B cell (primary cell): ENCODE data around the gene ILF3. TPM values are rescaled to one million over a fixed set of nuclear protein-coding genes. Genes with fewer than 3 reads are reported as not detected.
A peak's percentile ranks its signal among the peaks of the same experiment; 100 is the strongest.

Experiments used
- ATAC-seq: fragments of 200-7000 bp; cut with Tn5 transposase; one replicate; pipeline ENCODE4 v1.10.0; 2021; ENCODE audit warnings: low read depth, mild to moderate bottlenecking, moderate number of reproducible peaks, moderate library complexity
- CTCF ChIA-PET: fragments of 350-600 bp; sonication (Branson Sonifier 250); formaldehyde crosslinking; loops from one replicate; lab custom pipeline; 2021; ENCODE audit warnings: antibody characterized with exemption, inconsistent platforms; lab: Charles Lee
- POLR2A ChIA-PET: fragments of 350-600 bp; sonication (Branson Sonifier 250); formaldehyde crosslinking; loops from one replicate; lab custom pipeline; 2021; ENCODE audit warnings: antibody characterized with exemption; lab: Charles Lee
- DNase-seq: peaks from one replicate; pipeline ENCODE4 v3.0.0; 2013
- H2AFZ ChIP-seq: 2 replicates; pipeline ENCODE4 v1.6.1; 2012; ENCODE audit warnings: mild to moderate bottlenecking, low read depth, low read length; ENCODE audit not compliant: insufficient read depth, poor library complexity, severe bottlenecking
- H3K27ac ChIP-seq, 2 donors: 1 replicate in 1 of 2; 2 replicates in 1 of 2; pipeline ENCODE4 v1.5.1; 2012 to 2013; ENCODE audit warnings: low read length in 2 of 2, mild to moderate bottlenecking in 2 of 2, moderate library complexity in 1 of 2
- H3K27me3 ChIP-seq, 4 experiments: fragments of 200-600 bp in 1 of 4; sonication (generic) in 1 of 4; replicated peaks in 1 of 4; 1 replicate in 2 of 4; 2 replicates in 2 of 4; pipeline versions ENCODE4 v1.6.1 to v1.7.0; 2013 to 2016; ENCODE audit warnings: low read length in 3 of 4, mild to moderate bottlenecking in 2 of 4, mixed read lengths in 1 of 4, moderate library complexity in 1 of 4; ENCODE audit not compliant: insufficient read depth in 4 of 4, control insufficient read depth in 3 of 4; ENCODE audit errors: control extremely low read depth in 1 of 4
- H3K36me3 ChIP-seq, 2 experiments: replicated peaks in 1 of 2; 1 replicate in 1 of 2; 2 replicates in 1 of 2; pipeline versions ENCODE4 v1.6.1 to v1.7.1; 2013; ENCODE audit warnings: low read length in 1 of 2; ENCODE audit not compliant: insufficient read depth in 2 of 2, control insufficient read depth in 1 of 2; ENCODE audit errors: control extremely low read depth in 1 of 2, extremely low read depth in 1 of 2
- H3K4me1 ChIP-seq, 2 donors: fragments of 200-600 bp in 1 of 2; sonication (generic) in 1 of 2; 1 replicate in 1 of 2; 2 replicates in 1 of 2; pipeline versions ENCODE4 v1.5.1 to v1.6.1; 2013 to 2017; ENCODE audit warnings: low read length in 2 of 2; ENCODE audit not compliant: control insufficient read depth in 2 of 2, insufficient read depth in 2 of 2
- H3K4me2 ChIP-seq: replicated peaks from 2 replicates; pipeline ENCODE3; 2012; ENCODE audit warnings: mild to moderate bottlenecking, low read depth, low read length; ENCODE audit not compliant: poor library complexity, severe bottlenecking
- H3K4me3 ChIP-seq, 5 experiments: fragments of 200-600 bp in 1 of 5; sonication (generic) in 1 of 5; 1 replicate in 3 of 5; 2 replicates in 2 of 5; pipeline versions ENCODE4 v1.5.1 to v1.7.0; 2011 to 2016; ENCODE audit warnings: low read length in 4 of 5, mild to moderate bottlenecking in 4 of 5, low read depth in 2 of 5, control low read depth in 1 of 5, moderate library complexity in 1 of 5; ENCODE audit not compliant: insufficient read depth in 1 of 5; ENCODE audit errors: control extremely low read depth in 1 of 5, extremely low read depth in 1 of 5
- H3K79me2 ChIP-seq: fragments of 200-600 bp; sonication (generic); one replicate; pipeline ENCODE4 v1.6.0; 2016; ENCODE audit warnings: low read length; ENCODE audit not compliant: control insufficient read depth, insufficient read depth
- H3K9ac ChIP-seq: fragments of 200-600 bp; sonication (generic); 2 replicates; pipeline ENCODE4 v1.6.1; 2017; ENCODE audit warnings: mild to moderate bottlenecking, low read length, moderate library complexity
- H3K9me3 ChIP-seq, 3 donors: one replicate each; pipeline versions ENCODE4 v1.6.1 to v1.7.1; 2013; ENCODE audit warnings: low read length in 2 of 3; ENCODE audit not compliant: control insufficient read depth in 2 of 3, insufficient read depth in 1 of 3; ENCODE audit errors: control extremely low read depth in 1 of 3
- H4K20me1 ChIP-seq: 2 replicates; pipeline ENCODE4 v1.6.0; 2012; ENCODE audit warnings: mild to moderate bottlenecking, low read length; ENCODE audit not compliant: insufficient read depth, control insufficient read depth, poor library complexity, severe bottlenecking
- H3K27ac Mint-ChIP-seq: one replicate; pipeline ENCODE4 v1.8.0; 2021; ENCODE audit warnings: mixed read lengths
- H3K27me3 Mint-ChIP-seq: one replicate; pipeline ENCODE4 v1.8.0; 2021; ENCODE audit warnings: mixed read lengths
- H3K4me1 Mint-ChIP-seq: one replicate; pipeline ENCODE4 v1.8.0; 2021; ENCODE audit warnings: mixed read lengths
- H3K4me3 Mint-ChIP-seq: one replicate; pipeline ENCODE4 v1.8.0; 2021; ENCODE audit warnings: mixed read lengths
- H3K9me3 Mint-ChIP-seq: one replicate; pipeline ENCODE4 v1.8.0; 2022; ENCODE audit warnings: mixed read lengths; ENCODE audit not compliant: insufficient read depth
- EZH2 ChIP-seq: IDR thresholded peaks from 2 replicates; pipeline ENCODE4 v1.6.1; 2012; ENCODE audit warnings: borderline replicate concordance, low read depth, mild to moderate bottlenecking, moderate library complexity, low read length; ENCODE audit not compliant: insufficient read depth, poor library complexity, severe bottlenecking
- whole genome bisulfite sequencing: methylation state at CpG from one replicate; pipeline ENCODE4 v1.1.5; 2013; ENCODE audit warnings: missing lambda C conversion rate; ENCODE audit not compliant: insufficient coverage; 5-methylcytosine and 5-hydroxymethylcytosine counted together
- intact Hi-C: fragments of 100-400 bp; cut with micrococcal nuclease; formaldehyde crosslinking; loops from one replicate; pipeline ENCODE4 v1.10.0; 2022
- polyA plus RNA-seq: library from polyadenylated mRNA; depleted of rRNA; stranded (reverse); fragments of >200 nt; gene quantifications from 2 replicates; pipeline ENCODE4 v1.2.3, GENCODE V29; 2012
- total RNA-seq, 2 donors: library from RNA; stranded (reverse); fragments of 120-200 nt in 1 of 2; gene quantifications; 1 replicate in 1 of 2; 2 replicates in 1 of 2; pipeline versions ENCODE4 v1.2.3 to v1.2.4, GENCODE V29; 2013 to 2022
- TF ChIP-seq, protein P1 (sequence below): fragments of 200-600 bp; IDR thresholded peaks from one replicate; pipeline ENCODE4 v1.8.0; 2022; ENCODE audit warnings: antibody characterized with exemption, mild to moderate bottlenecking

ILF3 gene
- total and polyA plus RNA-seq, 2 donors (not counting 1 experiment from before 2014, with no cell fraction given) = 189 to 359 TPM

DNA sequence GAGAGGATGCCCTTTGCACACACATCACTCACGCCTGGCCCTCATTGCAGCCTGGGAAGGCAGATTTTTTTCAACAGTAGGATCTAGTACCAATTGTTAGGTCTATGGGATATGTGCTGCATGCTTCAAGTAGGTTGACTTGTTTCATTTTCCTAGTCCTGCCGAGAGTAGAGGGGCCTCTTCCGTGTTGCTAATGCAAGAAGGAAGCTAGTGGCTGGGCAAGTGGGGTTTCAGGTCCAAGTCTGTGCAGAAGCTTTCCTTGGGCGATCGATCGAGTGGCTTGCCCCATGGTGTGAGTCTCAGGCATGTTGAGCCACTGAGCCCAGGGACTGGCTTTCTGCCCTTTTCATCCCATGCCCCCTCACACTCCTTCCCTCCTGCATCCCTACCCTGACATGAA is 13.7 kb downstream of the ILF3 start:
- Mint-ChIP-seq H3K9me3 (no peaks in the 10 kb centered on the region), H3K27me3 (no peaks in the 10 kb centered on the region), H3K4me1 (peaks cover 46% of the 10 kb centered on the region), H3K4me3 (no peak overlapping the region), H3K27ac (peak overlapping the region; percentile 61)
- H3K27me3 ChIP-seq = no peaks in the 10 kb centered on the region
- H3K79me2 ChIP-seq = peaks cover 99% of the 10 kb centered on the region
- ChIA-PET CTCF (interaction anchor here (1.5 kb wide), 1 partner anchor 87 kb away, joined by 6 read pairs; no protein-coding TSS in a partner anchor), POLR2A (no interaction called here)
- intact Hi-C loops = no loop called here
- no peak overlapping the region for H3K27ac ChIP-seq
- H3K9ac ChIP-seq = no peak overlapping the region
- no peak for ATAC-seq
- no peak overlapping the region for H3K4me3 ChIP-seq
- peaks cover 12 to 38% of the 10 kb centered on the region in 2 donors for H3K4me1 ChIP-seq
- peaks cover 10 to 27% of the 10 kb centered on the region in 2 experiments for H3K36me3 ChIP-seq
- TF ChIP-seq EZH2 = no peak
- TF ChIP-seq, protein P1, sequence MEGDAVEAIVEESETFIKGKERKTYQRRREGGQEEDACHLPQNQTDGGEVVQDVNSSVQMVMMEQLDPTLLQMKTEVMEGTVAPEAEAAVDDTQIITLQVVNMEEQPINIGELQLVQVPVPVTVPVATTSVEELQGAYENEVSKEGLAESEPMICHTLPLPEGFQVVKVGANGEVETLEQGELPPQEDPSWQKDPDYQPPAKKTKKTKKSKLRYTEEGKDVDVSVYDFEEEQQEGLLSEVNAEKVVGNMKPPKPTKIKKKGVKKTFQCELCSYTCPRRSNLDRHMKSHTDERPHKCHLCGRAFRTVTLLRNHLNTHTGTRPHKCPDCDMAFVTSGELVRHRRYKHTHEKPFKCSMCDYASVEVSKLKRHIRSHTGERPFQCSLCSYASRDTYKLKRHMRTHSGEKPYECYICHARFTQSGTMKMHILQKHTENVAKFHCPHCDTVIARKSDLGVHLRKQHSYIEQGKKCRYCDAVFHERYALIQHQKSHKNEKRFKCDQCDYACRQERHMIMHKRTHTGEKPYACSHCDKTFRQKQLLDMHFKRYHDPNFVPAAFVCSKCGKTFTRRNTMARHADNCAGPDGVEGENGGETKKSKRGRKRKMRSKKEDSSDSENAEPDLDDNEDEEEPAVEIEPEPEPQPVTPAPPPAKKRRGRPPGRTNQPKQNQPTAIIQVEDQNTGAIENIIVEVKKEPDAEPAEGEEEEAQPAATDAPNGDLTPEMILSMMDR = no peak
- H3K9me3 ChIP-seq = no peaks in the 10 kb centered on the region
- no peak overlapping the region for H3K4me2 ChIP-seq
- DNase-seq = no peak
- 66% methylated on average over 4 of the region's 6 CpGs for WGBS
- no peak overlapping the region for H2AFZ ChIP-seq
- H4K20me1 ChIP-seq = peaks cover 95% of the 10 kb centered on the region

DNA sequence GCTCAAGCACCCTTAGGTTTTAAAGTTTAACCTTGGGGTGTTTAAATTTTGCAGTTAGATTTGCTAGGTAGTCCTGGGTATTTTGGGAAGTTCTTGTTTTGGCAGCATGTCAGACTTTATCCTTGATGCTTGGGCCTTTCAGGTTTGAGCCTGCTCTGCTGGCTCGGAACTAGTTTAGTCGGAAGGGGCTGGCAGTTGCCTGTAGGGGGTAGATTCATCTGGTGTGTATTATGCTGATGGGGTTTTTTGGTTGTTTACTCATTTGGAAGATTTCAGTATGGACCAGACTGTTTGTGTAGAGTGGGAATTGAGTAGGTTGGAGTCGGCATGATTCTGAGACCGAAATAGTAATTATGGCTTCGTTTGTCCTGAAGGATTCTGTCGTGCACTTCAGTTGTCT is 15.1 kb downstream of the ILF3 start:
- H3K9me3 ChIP-seq = no peaks in the 10 kb centered on the region
- POLR2A ChIA-PET = no interaction called here
- H3K4me3 ChIP-seq = no peak overlapping the region
- peaks cover 9 to 26% of the 10 kb centered on the region in 2 donors for H3K4me1 ChIP-seq
- no peak overlapping the region for H3K4me3 Mint-ChIP-seq
- no peaks in the 10 kb centered on the region for H3K9me3 Mint-ChIP-seq
- DNase-seq (no peak), ATAC-seq (no peak)
- H2AFZ ChIP-seq = no peak overlapping the region
- H3K36me3 ChIP-seq = peaks cover 10 to 36% of the 10 kb centered on the region in 2 experiments
- CTCF ChIA-PET = no interaction called here
- H3K4me1 Mint-ChIP-seq = peaks cover 39% of the 10 kb centered on the region
- TF ChIP-seq EZH2 = no peak
- TF ChIP-seq, protein P1 = no peak
- H3K9ac ChIP-seq = no peak overlapping the region
- H3K27ac ChIP-seq = no peak overlapping the region
- no peaks in the 10 kb centered on the region for H3K27me3 Mint-ChIP-seq
- H3K27ac Mint-ChIP-seq = peak overlapping the region; percentile 66
- peaks cover 99% of the 10 kb centered on the region for H3K79me2 ChIP-seq
- no peak overlapping the region for H3K4me2 ChIP-seq
- intact Hi-C loops = no loop called here
- peaks cover 95% of the 10 kb centered on the region for H4K20me1 ChIP-seq
- no peaks in the 10 kb centered on the region for H3K27me3 ChIP-seq
- 93% methylated on average over 6 of the region's 6 CpGs for WGBS
